CD4-positive, CD25-positive, alpha-beta regulatory T cell (primary cell): ENCODE results near the gene ZNF503. TPM values are rescaled to one million over a fixed set of nuclear protein-coding genes. Genes with fewer than 3 reads are reported as not detected.

Experiments used
- ATAC-seq, 2 donors: fragments of 150-1000 bp; cut with Tn5 transposase; one replicate each; pipeline ENCODE4 v1.10.0; 2021; ENCODE audit warnings: low read depth in 2 of 2, moderate number of reproducible peaks in 2 of 2, moderate library complexity in 1 of 2
- DNase-seq, 3 donors: peaks; one replicate each; pipeline versions ENCODE4 v3.0.0 to v3.0.0-alpha.2; 2012 to 2022; ENCODE audit warnings: mixed read lengths in 1 of 3
- H3K27ac ChIP-seq: one replicate; pipeline ENCODE4 v1.7.0; 2013; ENCODE audit warnings: mild to moderate bottlenecking, low read length; ENCODE audit not compliant: insufficient read depth, poor library complexity, severe bottlenecking
- H3K27me3 ChIP-seq: one replicate; pipeline ENCODE4 v1.7.0; 2013; ENCODE audit warnings: low read length; ENCODE audit not compliant: control insufficient read depth, insufficient read depth
- H3K36me3 ChIP-seq: one replicate; pipeline ENCODE4 v1.7.0; 2013; ENCODE audit warnings: mild to moderate bottlenecking, low read length, moderate library complexity; ENCODE audit not compliant: control insufficient read depth, insufficient read depth
- H3K4me1 ChIP-seq: 2 replicates; pipeline ENCODE4 v1.7.0; 2013; ENCODE audit warnings: mild to moderate bottlenecking, low read length; ENCODE audit not compliant: insufficient read depth, control insufficient read depth, poor library complexity, severe bottlenecking
- H3K4me3 ChIP-seq: one replicate; pipeline ENCODE4 v1.7.0; 2013; ENCODE audit warnings: low read depth, mild to moderate bottlenecking, low read length, moderate library complexity
- H3K9me3 ChIP-seq, 2 experiments: 1 replicate in 1 of 2; 2 replicates in 1 of 2; pipeline ENCODE4 v1.7.0; 2013; ENCODE audit warnings: low read length in 2 of 2, mild to moderate bottlenecking in 1 of 2, moderate library complexity in 1 of 2; ENCODE audit not compliant: control insufficient read depth in 2 of 2
- H3K27ac Mint-ChIP-seq, 3 donors: one replicate each; pipeline ENCODE4 v1.8.0; 2020 to 2022; ENCODE audit warnings: mild to moderate bottlenecking in 3 of 3, mixed read lengths in 3 of 3, moderate library complexity in 2 of 3
- H3K27me3 Mint-ChIP-seq: one replicate; pipeline ENCODE4 v1.8.0; 2022; ENCODE audit warnings: mild to moderate bottlenecking, mixed read lengths
- H3K36me3 Mint-ChIP-seq: one replicate; pipeline ENCODE4 v1.8.0; 2020; ENCODE audit warnings: mixed read lengths
- H3K4me1 Mint-ChIP-seq, 4 donors: one replicate each; pipeline ENCODE4 v1.8.0; 2020 to 2022; ENCODE audit warnings: mixed read lengths in 4 of 4, mild to moderate bottlenecking in 1 of 4
- H3K4me3 Mint-ChIP-seq, 4 donors: one replicate each; pipeline ENCODE4 v1.8.0; 2020 to 2022; ENCODE audit warnings: mild to moderate bottlenecking in 4 of 4, mixed read lengths in 4 of 4, moderate library complexity in 3 of 4
- H3K9me3 Mint-ChIP-seq, 7 donors: one replicate each; pipeline ENCODE4 v1.8.0; 2020 to 2022; ENCODE audit warnings: mixed read lengths in 7 of 7, mild to moderate bottlenecking in 3 of 7, moderate library complexity in 2 of 7
- polyA plus RNA-seq, 4 donors: library from polyadenylated mRNA; unstranded; fragments of 300-500 nt; fragmentation: Illumina TruSeq; gene quantifications; one replicate each; pipeline ENCODE4 v1.2.3, GENCODE V29; 2021
- total RNA-seq: library from RNA; stranded (reverse); gene quantifications from one replicate; pipeline ENCODE4 v1.2.3, GENCODE V29; 2022

The ZNF503 gene
- total and polyA plus RNA-seq, 5 donors from 2014 or later: not detected

GRCh38 chr10:75435291-75435690 lies 33.7 kb upstream of the ZNF503 start:
- H3K27me3 ChIP-seq: peaks cover 9% of the 10 kb centered on the region
- Mint-ChIP-seq H3K27ac (no peak overlapping the region), H3K4me3 (no peak overlapping the region), H3K36me3 (no peaks in the 10 kb centered on the region), H3K4me1 (peaks cover 0 to 4% (median 2%) of the 10 kb centered on the region in 4 donors), H3K9me3 (peaks cover 0 to 5% (median 0%) of the 10 kb centered on the region in 7 donors), H3K27me3 (peaks cover 40% of the 10 kb centered on the region)
- DNase-seq (no peak), ATAC-seq (no peak)
- no peak overlapping the region for H3K4me3 ChIP-seq
- no peaks in the 10 kb centered on the region for H3K9me3 ChIP-seq
- H3K27ac ChIP-seq: no peak overlapping the region
- no peaks in the 10 kb centered on the region for H3K36me3 ChIP-seq
- no peaks in the 10 kb centered on the region for H3K4me1 ChIP-seq

GRCh38 chr10:75434291-75434690 lies 32.7 kb upstream of the ZNF503 start:
- no peaks in the 10 kb centered on the region for H3K9me3 ChIP-seq
- Mint-ChIP-seq H3K27ac (no peak overlapping the region), H3K9me3 (peaks cover 0 to 3% (median 0%) of the 10 kb centered on the region in 7 donors), H3K36me3 (no peaks in the 10 kb centered on the region), H3K4me3 (no peak overlapping the region), H3K27me3 (peaks cover 50% of the 10 kb centered on the region), H3K4me1 (peaks cover 0 to 4% (median 2%) of the 10 kb centered on the region in 4 donors)
- no peak for ATAC-seq
- no peak overlapping the region for H3K27ac ChIP-seq
- H3K27me3 ChIP-seq: peaks cover 13% of the 10 kb centered on the region
- no peaks in the 10 kb centered on the region for H3K4me1 ChIP-seq
- H3K36me3 ChIP-seq: no peaks in the 10 kb centered on the region
- DNase-seq: no peak
- H3K4me3 ChIP-seq: no peak overlapping the region

GRCh38 chr10:75433216-75433615 lies 31.7 kb upstream of the ZNF503 start:
- H3K4me1 Mint-ChIP-seq: peaks cover 0 to 4% (median 2%) of the 10 kb centered on the region in 4 donors
- H3K36me3 Mint-ChIP-seq: no peaks in the 10 kb centered on the region
- no peak for ATAC-seq

GRCh38 chr10:75432763-75433162 lies 31.2 kb upstream of the ZNF503 start:
- DNase-seq: no peak
- Mint-ChIP-seq H3K4me1 (peaks cover 0 to 4% (median 2%) of the 10 kb centered on the region in 4 donors), H3K4me3 (no peak overlapping the region), H3K36me3 (no peaks in the 10 kb centered on the region), H3K9me3 (peaks cover 0 to 3% (median 0%) of the 10 kb centered on the region in 7 donors), H3K27ac (no peak overlapping the region), H3K27me3 (peaks cover 50% of the 10 kb centered on the region)
- Histone ChIP-seq H3K36me3 (no peaks in the 10 kb centered on the region), H3K4me3 (no peak overlapping the region), H3K27me3 (peaks cover 15% of the 10 kb centered on the region), H3K4me1 (no peaks in the 10 kb centered on the region), H3K27ac (no peak overlapping the region), H3K9me3 (no peaks in the 10 kb centered on the region)
- no peak for ATAC-seq

More at GRCh38 chr10:75433216-75433615, 31.7 kb upstream of the ZNF503 start:
- Mint-ChIP-seq H3K27ac (no peak overlapping the region), H3K4me3 (no peak overlapping the region), H3K27me3 (peaks cover 50% of the 10 kb centered on the region), H3K9me3 (peaks cover 0 to 3% (median 0%) of the 10 kb centered on the region in 7 donors)
- Histone ChIP-seq H3K27me3 (peaks cover 15% of the 10 kb centered on the region), H3K27ac (no peak overlapping the region), H3K9me3 (no peaks in the 10 kb centered on the region), H3K4me3 (no peak overlapping the region), H3K4me1 (no peaks in the 10 kb centered on the region), H3K36me3 (no peaks in the 10 kb centered on the region)
- DNase-seq: no peak

- Histone ChIP-seq H3K27me3 (peaks cover 15% of the 10 kb centered on the region), H3K9me3 (no peaks in the 10 kb centered on the region), H3K4me3 (no peak overlapping the region), H3K27ac (no peak overlapping the region), H3K4me1 (no peaks in the 10 kb centered on the region), H3K36me3 (no peaks in the 10 kb centered on the region)
- peaks cover 0 to 3% (median 0%) of the 10 kb centered on the region in 7 donors for H3K9me3 Mint-ChIP-seq
- no peak for ATAC-seq
- peak overlapping the region in 2 of 4 donors; percentile 33 to 43 for H3K4me3 Mint-ChIP-seq
- H3K27me3 Mint-ChIP-seq: peaks cover 50% of the 10 kb centered on the region
- no peak for DNase-seq
- H3K36me3 Mint-ChIP-seq: no peaks in the 10 kb centered on the region
- H3K4me1 Mint-ChIP-seq: peaks cover 0 to 4% (median 2%) of the 10 kb centered on the region in 4 donors
- H3K27ac Mint-ChIP-seq: no peak overlapping the region
Observed at GRCh38 chr10:75432176-75432575, 30.6 kb upstream of the ZNF503 start.

GRCh38 chr10:75431180-75432111 lies 29.9 kb upstream of the ZNF503 start, which contains the start of gene LRMDA:
Gene LRMDA, plus strand, starts transcription at chr10:75431624.
- Histone ChIP-seq H3K27ac (no peak within 1 kb of the TSS), H3K9me3 (no peaks in the 10 kb centered on the region), H3K36me3 (no peaks in the 10 kb centered on the region), H3K27me3 (peaks cover 15% of the 10 kb centered on the region), H3K4me1 (no peaks in the 10 kb centered on the region), H3K4me3 (no peak within 1 kb of the TSS)
- DNase-seq (no peak), ATAC-seq (no peak)
- Mint-ChIP-seq H3K27me3 (peaks cover 50% of the 10 kb centered on the region), H3K36me3 (no peaks in the 10 kb centered on the region), H3K4me3 (peak within 1 kb of the TSS in 2 of 4 donors; percentile 33 to 50), H3K9me3 (peaks cover 0 to 3% (median 0%) of the 10 kb centered on the region in 7 donors), H3K4me1 (peaks cover 0 to 4% (median 2%) of the 10 kb centered on the region in 4 donors), H3K27ac (no peak within 1 kb of the TSS)

- H3K27ac ChIP-seq: no peak overlapping the region
- no peaks in the 10 kb centered on the region for H3K9me3 ChIP-seq
- DNase-seq: no peak
- peaks cover 15% of the 10 kb centered on the region for H3K27me3 ChIP-seq
- Mint-ChIP-seq H3K36me3 (no peaks in the 10 kb centered on the region), H3K4me1 (peaks cover 0 to 4% (median 2%) of the 10 kb centered on the region in 4 donors), H3K27ac (no peak overlapping the region), H3K9me3 (peaks cover 0 to 3% (median 0%) of the 10 kb centered on the region in 7 donors), H3K27me3 (peaks cover 50% of the 10 kb centered on the region), H3K4me3 (peak overlapping the region in 1 of 4 donors; percentile 50)
- no peaks in the 10 kb centered on the region for H3K36me3 ChIP-seq
- H3K4me1 ChIP-seq: no peaks in the 10 kb centered on the region
- ATAC-seq: no peak
- no peak overlapping the region for H3K4me3 ChIP-seq
Observed at GRCh38 chr10:75430000-75430763, 28.6 kb upstream of the ZNF503 start.
